Esophagus squamous epithelium (tissue), 5 donors: Measurements from ENCODE around the gene E2F4. TPM values are rescaled to one million over a fixed set of nuclear protein-coding genes. Genes with fewer than 3 reads are reported as not detected.

Source experiments
- DNase-seq: peaks from one replicate; lab custom pipeline; 2025; lab: John Stamatoyannopoulos, UW
- H3K27ac ChIP-seq, 4 donors: fragments of 200-600 bp; sonication (generic); one replicate each; pipeline ENCODE4 v1.5.1; 2016 to 2019; ENCODE audit warnings: mild to moderate bottlenecking in 1 of 4
- H3K27me3 ChIP-seq, 4 donors: fragments of 200-600 bp; sonication (generic); 1 replicate in 3 of 4; 2 replicates in 1 of 4; pipeline versions ENCODE4 v1.5.1 to v1.6.0; 2017 to 2021; ENCODE audit warnings: antibody characterized with exemption in 1 of 4
- H3K36me3 ChIP-seq, 3 donors: fragments of 200-600 bp; sonication (generic); one replicate each; pipeline ENCODE4 v1.5.1; 2016 to 2019
- H3K4me1 ChIP-seq, 3 donors: fragments of 200-600 bp; sonication (generic); one replicate each; pipeline ENCODE4 v1.5.1; 2017 to 2019
- H3K4me3 ChIP-seq, 4 donors: fragments of 200-600 bp; sonication (generic); 1 replicate in 3 of 4; 2 replicates in 1 of 4; pipeline ENCODE4 v1.5.1; 2016 to 2019; ENCODE audit warnings: mild to moderate bottlenecking in 2 of 4, moderate library complexity in 1 of 4
- H3K9me3 ChIP-seq, 3 donors: fragments of 200-600 bp; sonication (generic); one replicate each; pipeline ENCODE4 v1.5.1; 2016 to 2019
- CTCF ChIP-seq, 6 experiments: fragments of 450-650 bp in 4 of 6; fragments of 200-600 bp in 2 of 6; sonication (generic) in 2 of 6; IDR thresholded peaks; one replicate each; pipeline ENCODE4 v1.5.1; 2016 to 2019; ENCODE audit warnings: antibody characterized with exemption in 6 of 6, mild to moderate bottlenecking in 4 of 6, moderate library complexity in 4 of 6
- POLR2A ChIP-seq, 4 donors: fragments of 450-650 bp; IDR thresholded peaks; one replicate each; pipeline ENCODE4 v1.6.1; 2017; ENCODE audit warnings: antibody characterized with exemption in 4 of 4, mild to moderate bottlenecking in 4 of 4, moderate library complexity in 3 of 4
- WGBS, 2 donors: methylation state at CpG; one replicate each; pipeline ENCODE4 v1.1.5; 2018; 5-methylcytosine and 5-hydroxymethylcytosine counted together
- intact Hi-C: fragments of 100-400 bp; cut with DNase I; formaldehyde crosslinking; loops from one replicate; pipeline ENCODE4 v1.15.0; 2022
- total RNA-seq, 4 donors: library from RNA; depleted of rRNA; stranded (reverse); fragments of >200 nt; gene quantifications; one replicate each; pipeline ENCODE4 v1.1.0, GENCODE V29; 2016
- donor health status: DM: yes; HTN: yes; CAD: no.

The E2F4 gene, protein sequence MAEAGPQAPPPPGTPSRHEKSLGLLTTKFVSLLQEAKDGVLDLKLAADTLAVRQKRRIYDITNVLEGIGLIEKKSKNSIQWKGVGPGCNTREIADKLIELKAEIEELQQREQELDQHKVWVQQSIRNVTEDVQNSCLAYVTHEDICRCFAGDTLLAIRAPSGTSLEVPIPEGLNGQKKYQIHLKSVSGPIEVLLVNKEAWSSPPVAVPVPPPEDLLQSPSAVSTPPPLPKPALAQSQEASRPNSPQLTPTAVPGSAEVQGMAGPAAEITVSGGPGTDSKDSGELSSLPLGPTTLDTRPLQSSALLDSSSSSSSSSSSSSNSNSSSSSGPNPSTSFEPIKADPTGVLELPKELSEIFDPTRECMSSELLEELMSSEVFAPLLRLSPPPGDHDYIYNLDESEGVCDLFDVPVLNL
- 10 to 100 TPM; 66.1 to 96.9 (median 81.9) TPM for total RNA-seq

DNA sequence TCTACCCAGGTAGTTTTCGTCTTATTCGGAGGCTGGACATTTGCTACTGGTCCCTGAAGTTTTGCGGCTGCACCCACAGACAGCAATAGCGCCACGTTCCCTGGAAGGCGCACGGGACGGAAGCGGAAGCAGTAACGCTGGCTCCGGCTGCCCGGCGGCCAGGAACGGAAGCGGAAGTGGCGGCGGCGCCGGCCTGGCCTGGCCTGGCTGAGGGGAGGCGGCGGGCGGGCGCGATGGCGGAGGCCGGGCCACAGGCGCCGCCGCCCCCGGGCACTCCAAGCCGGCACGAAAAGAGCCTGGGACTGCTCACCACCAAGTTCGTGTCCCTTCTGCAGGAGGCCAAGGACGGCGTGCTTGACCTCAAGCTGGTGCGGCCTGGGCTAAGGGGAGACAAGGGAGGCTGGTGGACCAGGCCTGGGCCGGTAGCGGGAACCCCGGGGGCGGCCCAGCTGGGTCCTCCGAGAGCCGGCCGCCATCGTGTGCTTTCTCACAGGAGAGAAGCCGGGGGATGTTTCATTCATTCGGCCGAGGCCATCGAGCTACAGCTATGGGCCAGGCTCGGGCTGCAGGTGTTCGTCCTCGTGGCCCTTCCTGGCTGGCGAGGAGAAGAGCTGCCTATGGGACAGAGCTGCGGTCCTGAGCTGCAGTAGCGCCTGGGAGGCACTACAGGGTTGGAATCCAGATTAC, at the start of gene E2F4:
Gene E2F4 (plus strand): TSS at position 161 of the 687 bp plus-strand sequence. CDS start 73 bp downstream, at position 234.
- H3K4me1 ChIP-seq, result peaks cover 17 to 51% (median 23%) of the 10 kb centered on the region in 3 donors

GRCh38 chr16:67142342-67142741, 49.6 kb upstream of the E2F4 start:
- no peak for DNase-seq
- WGBS, 2 donors, result 95 to 100% methylated on average over 1 to 4 of the region's 9 CpGs
- peaks cover 0 to 11% (median 0%) of the 10 kb centered on the region in 3 donors for H3K4me1 ChIP-seq
- no peak overlapping the region for H3K27ac ChIP-seq
- no peaks in the 10 kb centered on the region for H3K27me3 ChIP-seq
- no peaks in the 10 kb centered on the region for H3K9me3 ChIP-seq
- no peak for TF ChIP-seq CTCF (IDR thresholded peaks at IDR 0.05)
- no peak for TF ChIP-seq POLR2A (IDR thresholded peaks at IDR 0.05)
- H3K36me3 ChIP-seq, result peaks cover 37 to 100% (median 62%) of the 10 kb centered on the region in 3 donors
- intact Hi-C loops, result no loop called here
- no peak overlapping the region for H3K4me3 ChIP-seq

More for the DNA sequence above, at the start of gene E2F4:
- H3K27me3 ChIP-seq, result no peaks in the 10 kb centered on the region
- H3K4me3 ChIP-seq, result peak within 1 kb of the TSS; percentile 88 to 98 (median 92)
- DNase-seq, result peak; percentile 43
- peak in 3 of 6 experiments; percentile 10 to 55 (median 15) for TF ChIP-seq CTCF (IDR thresholded peaks at IDR 0.05)
- TF ChIP-seq POLR2A (IDR thresholded peaks at IDR 0.05), result peak in 3 of 4 donors; percentile 60 to 79 (median 76)
- WGBS, 2 donors, result 0 to 4% methylated on average over 4 to 29 of the region's 54 CpGs
- intact Hi-C loops, result no loop called here
- peak within 1 kb of the TSS; percentile 80 to 89 (median 84) for H3K27ac ChIP-seq
- no peaks in the 10 kb centered on the region for H3K9me3 ChIP-seq
- peaks cover 24 to 42% (median 32%) of the 10 kb centered on the region in 3 donors for H3K36me3 ChIP-seq

- Histone ChIP-seq H3K4me3 (no peak overlapping the region), H3K36me3 (peaks cover 37 to 99% (median 62%) of the 10 kb centered on the region in 3 donors), H3K27me3 (no peaks in the 10 kb centered on the region), H3K9me3 (no peaks in the 10 kb centered on the region), H3K27ac (no peak overlapping the region), H3K4me1 (peaks cover 3 to 36% (median 7%) of the 10 kb centered on the region in 3 donors)
- WGBS, 2 donors, result 78 to 86% methylated on average over 2 of the region's 2 CpGs
- TF ChIP-seq POLR2A (IDR thresholded peaks at IDR 0.05), result no peak
- TF ChIP-seq CTCF (IDR thresholded peaks at IDR 0.05), result no peak
- no peak for DNase-seq
- intact Hi-C loops, result no loop called here
Observed at GRCh38 chr16:67144943-67145342, 47.0 kb upstream of the E2F4 start.

DNA sequence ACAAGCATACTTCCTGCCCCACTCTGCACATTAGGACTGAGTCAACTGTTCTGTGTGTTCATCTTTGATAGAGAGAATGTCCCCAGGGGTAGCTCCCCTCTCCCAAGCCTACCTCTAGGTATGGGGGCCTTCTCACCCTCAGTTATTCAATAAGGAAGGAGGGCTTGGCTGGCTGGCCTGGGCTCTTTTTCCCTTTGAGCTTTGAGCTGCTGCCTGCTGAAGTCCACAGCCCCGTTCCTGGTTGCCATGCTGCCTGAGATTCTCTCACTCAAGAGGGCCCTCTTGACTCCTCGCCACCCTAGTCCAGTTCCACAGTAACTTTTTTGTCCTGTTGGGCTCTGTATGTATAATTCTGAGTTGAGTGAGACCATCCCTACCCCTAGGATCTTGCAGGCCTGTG, 46.2 kb upstream of the E2F4 start:
- no peak overlapping the region for H3K4me3 ChIP-seq
- peaks cover 3 to 44% (median 15%) of the 10 kb centered on the region in 3 donors for H3K4me1 ChIP-seq
- intact Hi-C loops, result no loop called here
- H3K9me3 ChIP-seq, result no peaks in the 10 kb centered on the region
- 92 to 96% methylated on average over 2 of the region's 2 CpGs for WGBS, 2 donors
- no peak overlapping the region for H3K27ac ChIP-seq
- H3K27me3 ChIP-seq, result no peaks in the 10 kb centered on the region
- no peak for DNase-seq
- H3K36me3 ChIP-seq, result peaks cover 37 to 91% (median 55%) of the 10 kb centered on the region in 3 donors
- TF ChIP-seq CTCF (IDR thresholded peaks at IDR 0.05) (no peak), POLR2A (IDR thresholded peaks at IDR 0.05) (no peak)
